ENCODE measurements around the gene GCHFR.
A peak's percentile ranks its signal among the peaks of the same experiment; 100 is the strongest.

GCHFR gene

DNA sequence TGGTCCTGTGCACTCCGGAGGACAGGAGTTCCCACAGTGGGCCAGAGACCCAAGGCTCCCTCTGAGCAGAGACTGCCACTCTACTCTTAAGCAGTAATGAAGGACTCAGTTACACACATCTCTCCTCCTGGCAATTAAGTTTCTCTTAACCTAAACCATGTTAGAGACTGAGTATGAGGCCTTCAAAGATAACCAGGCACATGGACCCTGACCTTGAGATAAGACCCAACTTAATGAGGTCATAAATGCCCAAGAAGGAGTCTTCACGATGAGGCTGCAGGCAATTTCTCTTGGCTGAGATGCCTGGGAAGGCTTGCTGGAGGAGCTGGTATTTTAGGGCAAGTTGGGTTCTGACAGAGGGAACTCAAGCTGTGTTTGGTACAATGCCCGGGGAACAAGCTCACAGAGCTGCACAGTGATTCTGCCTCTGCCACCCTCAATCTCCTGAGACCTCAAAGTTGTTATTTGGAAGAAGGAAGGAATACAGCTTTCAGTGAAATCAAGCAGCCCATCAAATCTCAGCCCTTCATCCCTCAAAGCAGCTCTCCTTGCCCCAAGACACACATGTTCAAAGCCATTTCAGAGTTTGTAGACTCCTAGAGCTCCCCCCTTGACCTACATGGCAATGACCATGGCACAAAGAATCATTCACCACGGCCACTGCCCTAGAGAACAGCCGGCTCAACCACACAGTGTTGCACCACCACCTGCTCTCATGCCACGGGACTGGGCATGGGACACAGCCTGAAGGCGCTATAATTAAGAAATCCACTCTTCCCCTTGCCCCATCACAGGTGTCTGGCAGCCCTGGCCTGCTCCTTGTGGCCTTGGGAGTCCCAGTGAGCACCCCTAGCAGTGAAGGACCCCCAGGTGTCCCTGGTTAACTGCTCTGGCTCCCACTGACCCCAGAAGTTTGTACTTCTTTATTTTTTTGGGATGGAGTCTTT, 15.9 kb upstream of the GCHFR start:
- Histone ChIP-seq H3K27ac (peak overlapping the region; percentile 95), H3K9me3 (ENCODE audit: low read depth, low read length) (no peaks in the 10 kb centered on the region), H3K9ac (ENCODE audit: insufficient read length) (peak overlapping the region; percentile 53), H3K4me3 (peak overlapping the region; percentile 54), H3K36me3 (ENCODE audit: insufficient read depth, low read length) (peaks cover 39% of the 10 kb centered on the region)
- TF ChIP-seq EZH2 (IDR thresholded peaks at IDR 0.05), result no peak
- TF ChIP-seq POLR2AphosphoS5 (IDR thresholded peaks at IDR 0.05; ENCODE audit: borderline replicate concordance, low read depth, low read length), result no peak
- TF ChIP-seq FOXP2 (optimal IDR thresholded peaks at IDR 0.05; ENCODE audit: control extremely low read depth, extremely low read length, insufficient read depth), result no peak
- DNase-seq (ENCODE audit: low read depth, low spot score), result no peak

DNA sequence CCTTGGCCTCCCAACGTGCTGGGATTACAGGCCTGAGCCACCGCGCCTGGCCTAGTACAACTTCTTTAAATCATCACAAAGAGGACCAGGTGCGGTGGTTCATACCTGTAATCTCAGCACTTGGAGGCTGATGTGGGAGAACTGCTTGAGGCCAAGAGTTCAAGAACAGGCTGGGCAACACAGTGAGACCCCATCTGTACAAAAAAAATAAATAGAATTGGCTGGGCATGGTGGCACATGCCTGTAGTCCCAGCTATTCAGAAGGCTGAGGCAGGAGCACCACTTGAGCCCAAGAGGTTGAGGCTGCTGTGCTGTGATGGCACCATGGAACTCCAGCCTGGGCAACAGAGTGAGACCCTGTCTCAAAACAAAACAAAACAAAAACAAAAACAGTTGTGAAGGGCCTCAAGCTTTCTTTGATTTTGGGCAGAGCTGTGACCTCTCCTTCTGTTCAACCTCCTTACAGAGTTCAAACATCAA, 14.7 kb upstream of the GCHFR start:
- Histone ChIP-seq H3K9ac (ENCODE audit: insufficient read length) (no peak overlapping the region), H3K9me3 (ENCODE audit: low read depth, low read length) (no peaks in the 10 kb centered on the region), H3K27ac (no peak overlapping the region), H3K36me3 (ENCODE audit: insufficient read depth, low read length) (peaks cover 30% of the 10 kb centered on the region), H3K4me3 (no peak overlapping the region)
- TF ChIP-seq FOXP2 (optimal IDR thresholded peaks at IDR 0.05; ENCODE audit: control extremely low read depth, extremely low read length, insufficient read depth) (no peak), POLR2AphosphoS5 (IDR thresholded peaks at IDR 0.05; ENCODE audit: borderline replicate concordance, low read depth, low read length) (no peak), EZH2 (IDR thresholded peaks at IDR 0.05) (no peak)
- no peak for DNase-seq (ENCODE audit: low read depth, low spot score)

DNA sequence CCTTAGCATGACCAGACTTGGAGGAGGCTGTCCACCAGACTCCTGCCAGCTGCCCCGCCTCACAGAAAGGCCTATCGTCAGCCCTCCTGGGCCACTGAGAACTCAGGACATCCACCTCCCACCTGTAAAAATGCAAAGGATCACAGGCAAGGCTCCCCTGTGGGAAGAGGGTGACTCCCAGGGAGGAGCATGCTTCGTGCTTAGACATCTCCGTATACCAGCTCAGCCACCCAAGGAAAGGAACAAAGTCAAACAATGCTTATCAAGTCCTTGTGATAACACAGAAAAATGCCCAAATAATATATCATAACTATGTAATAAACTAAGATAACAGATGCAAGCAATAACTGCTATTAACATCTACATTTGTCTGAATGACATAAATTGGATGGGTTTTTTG, 13.0 kb upstream of the GCHFR start:
- no peak for TF ChIP-seq EZH2 (IDR thresholded peaks at IDR 0.05)
- no peak for TF ChIP-seq FOXP2 (optimal IDR thresholded peaks at IDR 0.05; ENCODE audit: control extremely low read depth, extremely low read length, insufficient read depth)
- TF ChIP-seq POLR2AphosphoS5 (IDR thresholded peaks at IDR 0.05; ENCODE audit: borderline replicate concordance, low read depth, low read length), result no peak
- Histone ChIP-seq H3K27ac (no peak overlapping the region), H3K4me3 (no peak overlapping the region), H3K9ac (ENCODE audit: insufficient read length) (no peak overlapping the region), H3K9me3 (ENCODE audit: low read depth, low read length) (no peaks in the 10 kb centered on the region), H3K36me3 (ENCODE audit: insufficient read depth, low read length) (peaks cover 20% of the 10 kb centered on the region)
- no peak for DNase-seq (ENCODE audit: low read depth, low spot score)

DNA sequence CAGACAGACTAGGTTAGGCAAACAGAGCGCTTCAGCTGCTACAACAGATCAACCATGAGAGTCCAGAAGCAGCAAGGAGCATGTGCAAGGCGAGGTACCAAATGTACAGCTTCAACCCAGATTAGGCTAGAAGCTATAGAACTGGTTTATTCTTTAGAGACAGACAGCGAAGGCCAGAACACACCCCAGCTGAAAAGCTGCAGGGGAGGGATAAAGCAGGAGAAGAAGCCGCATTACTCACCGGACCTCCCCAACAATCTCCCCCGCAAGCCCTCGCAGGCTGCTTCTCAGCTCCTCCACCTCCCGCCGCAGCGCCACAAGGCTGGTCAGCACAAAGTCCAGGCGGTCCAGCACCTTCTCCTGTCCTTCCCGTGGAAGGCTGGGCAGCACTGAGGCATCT, 12.1 kb upstream of the GCHFR start:
- no peak overlapping the region for H3K4me3 ChIP-seq

DNA sequence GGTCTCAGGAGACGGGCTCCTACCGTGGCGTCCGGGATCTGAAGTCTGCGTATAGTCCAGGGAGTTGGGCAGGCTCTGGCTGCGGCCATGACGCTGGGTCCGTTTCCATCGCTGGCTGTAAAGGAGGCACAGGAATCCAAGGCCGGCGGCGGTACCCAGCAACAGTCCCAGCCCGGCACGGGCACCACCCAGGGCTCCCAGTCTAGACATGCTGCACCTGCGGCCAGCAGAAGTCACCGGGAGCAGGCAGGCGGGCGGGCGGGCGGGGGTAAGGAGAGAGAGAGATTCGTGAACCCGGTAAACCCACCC, 9.3 kb upstream of the GCHFR start:
- Histone ChIP-seq H3K36me3 (ENCODE audit: insufficient read depth, low read length) (peaks cover 13% of the 10 kb centered on the region), H3K9ac (ENCODE audit: insufficient read length) (peak overlapping the region; percentile 97), H3K27ac (no peak overlapping the region), H3K4me3 (peak overlapping the region; percentile 93), H3K9me3 (ENCODE audit: low read depth, low read length) (no peaks in the 10 kb centered on the region)
- TF ChIP-seq FOXP2 (optimal IDR thresholded peaks at IDR 0.05; ENCODE audit: control extremely low read depth, extremely low read length, insufficient read depth), result no peak
- no peak for TF ChIP-seq POLR2AphosphoS5 (IDR thresholded peaks at IDR 0.05; ENCODE audit: borderline replicate concordance, low read depth, low read length)
- no peak for TF ChIP-seq EZH2 (IDR thresholded peaks at IDR 0.05)
- no peak for DNase-seq (ENCODE audit: low read depth, low spot score)

More for the DNA sequence above, 12.1 kb upstream of the GCHFR start:
- Histone ChIP-seq H3K36me3 (ENCODE audit: insufficient read depth, low read length) (peaks cover 20% of the 10 kb centered on the region), H3K9me3 (ENCODE audit: low read depth, low read length) (no peaks in the 10 kb centered on the region), H3K9ac (ENCODE audit: insufficient read length) (no peak overlapping the region), H3K27ac (no peak overlapping the region)
- TF ChIP-seq EZH2 (IDR thresholded peaks at IDR 0.05) (no peak), FOXP2 (optimal IDR thresholded peaks at IDR 0.05; ENCODE audit: control extremely low read depth, extremely low read length, insufficient read depth) (no peak), POLR2AphosphoS5 (IDR thresholded peaks at IDR 0.05; ENCODE audit: borderline replicate concordance, low read depth, low read length) (no peak)
- DNase-seq (ENCODE audit: low read depth, low spot score), result no peak

DNA sequence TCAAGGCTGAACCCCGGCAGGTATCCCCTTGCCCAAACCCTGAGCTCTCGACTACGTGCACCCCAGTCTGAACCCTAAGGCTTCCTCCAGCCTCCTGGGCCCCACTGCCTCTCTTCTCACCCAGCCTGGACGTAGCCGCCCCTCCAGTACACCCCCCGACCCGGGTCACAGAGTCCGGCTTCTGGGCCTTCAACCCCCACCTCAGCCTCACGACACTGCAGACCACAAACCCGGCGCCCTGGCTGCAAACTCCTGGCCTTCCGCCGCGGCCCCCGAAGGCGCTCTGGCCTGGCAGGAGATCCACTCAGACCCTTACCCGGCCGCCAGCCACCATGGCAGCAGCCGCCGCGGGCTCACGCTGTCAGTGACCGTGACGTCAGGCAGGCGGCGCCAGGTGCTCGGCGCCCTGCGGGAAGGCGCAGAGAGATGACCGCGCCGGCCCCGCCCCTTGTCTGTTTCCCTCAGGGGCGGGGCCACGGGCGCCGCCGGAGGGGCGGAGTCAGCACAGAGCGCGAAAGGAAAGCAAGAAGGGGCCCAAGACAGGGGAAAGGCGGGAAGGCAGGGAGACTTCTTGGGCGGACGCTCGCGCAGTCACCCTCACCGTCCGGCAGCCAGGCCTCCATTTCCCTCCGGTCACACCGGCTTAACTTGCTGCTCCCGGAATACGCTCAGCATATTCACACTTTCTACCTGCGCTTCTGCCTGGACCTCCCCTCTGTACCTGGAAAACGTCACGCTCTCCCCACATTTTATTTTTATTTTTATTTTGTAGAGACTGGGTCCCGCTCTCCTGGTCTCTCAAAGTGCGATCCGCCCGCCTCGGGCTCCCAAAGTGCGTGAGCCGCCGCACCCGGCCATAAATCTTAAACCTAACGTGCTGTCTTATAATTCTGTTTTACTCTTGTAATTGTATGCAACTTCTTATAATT, 8.7 kb upstream of the GCHFR start, which contains the start of gene RMDN3:
RMDN3 (minus strand) TSS at position 372 of the 929 bp plus-strand sequence. CDS start 471 bp downstream, outside the sequence.
- Histone ChIP-seq H3K9me3 (ENCODE audit: low read depth, low read length) (no peaks in the 10 kb centered on the region), H3K27ac (peak within 1 kb of the TSS; percentile 99), H3K4me3 (peak within 1 kb of the TSS; percentile 93), H3K9ac (ENCODE audit: insufficient read length) (peak within 1 kb of the TSS; percentile 97), H3K36me3 (ENCODE audit: insufficient read depth, low read length) (peaks cover 10% of the 10 kb centered on the region; the same call in 1 of the 2 replicates)
- TF ChIP-seq FOXP2 (optimal IDR thresholded peaks at IDR 0.05; ENCODE audit: control extremely low read depth, extremely low read length, insufficient read depth) (peak; percentile 59), POLR2AphosphoS5 (IDR thresholded peaks at IDR 0.05; ENCODE audit: borderline replicate concordance, low read depth, low read length) (peak; percentile 87), EZH2 (IDR thresholded peaks at IDR 0.05) (no peak)
- peak; percentile 70 for DNase-seq (ENCODE audit: low read depth, low spot score)

DNA sequence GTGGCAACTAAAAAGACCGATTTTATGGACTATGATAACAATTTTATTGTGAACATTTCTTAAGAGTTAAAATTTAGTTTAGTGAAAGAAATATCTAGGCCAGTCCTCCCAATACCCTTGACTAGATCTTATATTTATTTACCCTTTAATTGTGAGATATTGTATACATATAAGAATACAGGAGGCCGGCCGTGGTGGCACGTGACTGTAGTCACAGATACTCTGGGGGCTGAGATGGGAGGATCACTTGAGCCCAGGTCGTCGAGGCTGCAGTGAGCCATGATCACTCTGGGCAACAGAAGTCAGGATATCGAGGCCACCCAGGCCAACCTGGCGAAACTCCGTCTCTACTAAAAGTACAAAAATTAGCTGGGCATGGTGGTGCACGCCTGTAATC, 8.1 kb upstream of the GCHFR start:
- H3K9ac ChIP-seq (ENCODE audit: insufficient read length), result peak overlapping the region; percentile 97
- no peak for DNase-seq (ENCODE audit: low read depth, low spot score)
- no peaks in the 10 kb centered on the region for H3K9me3 ChIP-seq (ENCODE audit: low read depth, low read length)
- TF ChIP-seq EZH2 (IDR thresholded peaks at IDR 0.05) (no peak), POLR2AphosphoS5 (IDR thresholded peaks at IDR 0.05; ENCODE audit: borderline replicate concordance, low read depth, low read length) (no peak), FOXP2 (optimal IDR thresholded peaks at IDR 0.05; ENCODE audit: control extremely low read depth, extremely low read length, insufficient read depth) (no peak)
- H3K27ac ChIP-seq, result peak overlapping the region; percentile 99
- H3K36me3 ChIP-seq (ENCODE audit: insufficient read depth, low read length), result peaks cover 6% of the 10 kb centered on the region; the same call in 1 of the 2 replicates
- peak overlapping the region; percentile 93 for H3K4me3 ChIP-seq

Measured in SK-N-MC (cell line).